Mammary epithelial cell (primary cell): ENCODE results near the gene PLEK.

Experiments used
- EZH2 ChIP-seq: IDR thresholded peaks from 2 replicates; pipeline ENCODE4 v1.6.1; 2012; ENCODE audit warnings: low read length, inconsistent platforms, borderline replicate concordance
- TF ChIP-seq, protein P1 (sequence below), 2 donors: IDR thresholded peaks in 1 of 2; conservative IDR thresholded peaks in 1 of 2; 2 replicates each; pipeline ENCODE4 v1.5.1; 2011 to 2012; ENCODE audit warnings: inconsistent platforms in 2 of 2, low read length in 2 of 2, mild to moderate bottlenecking in 2 of 2, control low read depth in 1 of 2, low read depth in 1 of 2; ENCODE audit not compliant: insufficient read depth in 1 of 2; ENCODE audit errors: extremely low read depth in 1 of 2

GRCh38 chr2:68368654-68369336 lies 3.7 kb downstream of the PLEK start:
- TF ChIP-seq, protein P1, sequence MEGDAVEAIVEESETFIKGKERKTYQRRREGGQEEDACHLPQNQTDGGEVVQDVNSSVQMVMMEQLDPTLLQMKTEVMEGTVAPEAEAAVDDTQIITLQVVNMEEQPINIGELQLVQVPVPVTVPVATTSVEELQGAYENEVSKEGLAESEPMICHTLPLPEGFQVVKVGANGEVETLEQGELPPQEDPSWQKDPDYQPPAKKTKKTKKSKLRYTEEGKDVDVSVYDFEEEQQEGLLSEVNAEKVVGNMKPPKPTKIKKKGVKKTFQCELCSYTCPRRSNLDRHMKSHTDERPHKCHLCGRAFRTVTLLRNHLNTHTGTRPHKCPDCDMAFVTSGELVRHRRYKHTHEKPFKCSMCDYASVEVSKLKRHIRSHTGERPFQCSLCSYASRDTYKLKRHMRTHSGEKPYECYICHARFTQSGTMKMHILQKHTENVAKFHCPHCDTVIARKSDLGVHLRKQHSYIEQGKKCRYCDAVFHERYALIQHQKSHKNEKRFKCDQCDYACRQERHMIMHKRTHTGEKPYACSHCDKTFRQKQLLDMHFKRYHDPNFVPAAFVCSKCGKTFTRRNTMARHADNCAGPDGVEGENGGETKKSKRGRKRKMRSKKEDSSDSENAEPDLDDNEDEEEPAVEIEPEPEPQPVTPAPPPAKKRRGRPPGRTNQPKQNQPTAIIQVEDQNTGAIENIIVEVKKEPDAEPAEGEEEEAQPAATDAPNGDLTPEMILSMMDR (conservative IDR thresholded peaks at IDR 0.05 in 1 of 2, IDR thresholded peaks at IDR 0.05 in 1 of 2; ENCODE audit: extremely low read depth in 1 of 2, insufficient read depth in 1 of 2, low read depth in 1 of 2, low read length in 2 of 2) = no peak
- no peak for TF ChIP-seq EZH2
